HAP-1 (cell line): ENCODE results near the gene TSTD1.
"Not testable (repeated sequence)": the region's sequence is repeated elsewhere in the genome, so short reads cannot be mapped to it uniquely, and the experiment has no call there.

Experiments used
- DNase-seq, 2 experiments: peaks; one replicate each; pipeline ENCODE4 v3.0.0-alpha.2; 2016 to 2020; ENCODE audit warnings: low spot score in 2 of 2
- H3K27me3 ChIP-seq: fragments of 250-450 bp; sonication (Bioruptor Pico); 2 replicates; pipeline ENCODE4 v1.5.1; 2020; ENCODE audit warnings: low read depth, mild to moderate bottlenecking, moderate library complexity
- H3K36me3 ChIP-seq: fragments of 250-450 bp; sonication (Bioruptor Pico); replicated peaks from 2 replicates; pipeline ENCODE4 v1.5.1; 2020; ENCODE audit warnings: mild to moderate bottlenecking
- H3K4me1 ChIP-seq: fragments of 250-450 bp; sonication (Bioruptor Pico); 2 replicates; pipeline ENCODE4 v1.5.1; 2020; ENCODE audit warnings: mild to moderate bottlenecking
- H3K4me3 ChIP-seq: fragments of 250-450 bp; sonication (Bioruptor Pico); 2 replicates; pipeline ENCODE4 v1.5.1; 2020; ENCODE audit warnings: mild to moderate bottlenecking, moderate library complexity
- H3K9me3 ChIP-seq: fragments of 250-450 bp; sonication (Bioruptor Pico); 2 replicates; pipeline ENCODE4 v1.5.1; 2020; ENCODE audit warnings: mild to moderate bottlenecking, moderate library complexity
- in situ Hi-C: fragments of 300-500 bp; cut with MboI; formaldehyde crosslinking; loops from 3 replicates; pipeline ENCODE4 v1.14.3; 2020; ENCODE audit warnings: low sequenced_read_pairs, inconsistent platforms, mixed read lengths

TSTD1 gene

GRCh38 chr1:160997323-160998038 is 41.3 kb downstream of the TSTD1 start:
- peak in 1 of 2 experiments; percentile 58 for DNase-seq
- Histone ChIP-seq H3K4me3 (no peak overlapping the region), H3K4me1 (no peaks in the 10 kb centered on the region), H3K36me3 (peaks cover 29% of the 10 kb centered on the region), H3K27me3 (no peaks in the 10 kb centered on the region), H3K9me3 (no peaks in the 10 kb centered on the region)
- in situ Hi-C loops = loop anchor here (10.0 kb wide), 1 partner anchor 97 kb away; the partner anchor contains the start of gene KLHDC9

GRCh38 chr1:160996178-160996577 is 42.6 kb downstream of the TSTD1 start:
- H3K4me3 ChIP-seq = no peak overlapping the region
- H3K9me3 ChIP-seq = no peaks in the 10 kb centered on the region
- H3K4me1 ChIP-seq = no peaks in the 10 kb centered on the region
- no peaks in the 10 kb centered on the region for H3K27me3 ChIP-seq
- DNase-seq = no peak
- in situ Hi-C loops = loop anchor here (10.0 kb wide), 1 partner anchor 99 kb away; the partner anchor contains the start of gene KLHDC9
- peaks cover 29% of the 10 kb centered on the region for H3K36me3 ChIP-seq

- peaks cover 7% of the 10 kb centered on the region for H3K36me3 ChIP-seq
- DNase-seq = peak in 1 of 2 experiments; percentile 48
- peaks cover 8% of the 10 kb centered on the region for H3K4me1 ChIP-seq
- in situ Hi-C loops = loop anchor here (10.0 kb wide), 1 partner anchor 101 kb away; the partner anchor contains the start of gene KLHDC9
- H3K9me3 ChIP-seq = no peaks in the 10 kb centered on the region
- no peaks in the 10 kb centered on the region for H3K27me3 ChIP-seq
- no peak overlapping the region for H3K4me3 ChIP-seq
Observed at GRCh38 chr1:160993544-160994193, 45.1 kb downstream of the TSTD1 start.

GRCh38 chr1:160992036-160992435 is 46.7 kb downstream of the TSTD1 start:
- peaks cover 23% of the 10 kb centered on the region for H3K4me1 ChIP-seq
- H3K4me3 ChIP-seq, H3K27me3 ChIP-seq, DNase-seq, H3K36me3 ChIP-seq, H3K9me3 ChIP-seq: not testable (repeated sequence)
- in situ Hi-C loops = loop anchor here (10.0 kb wide), 1 partner anchor 103 kb away; the partner anchor contains the start of gene KLHDC9
